Measurements from ENCODE around the gene AOPEP.

AOPEP gene

GRCh38 chr9:95118596-95118995, 392.1 kb downstream of the AOPEP start:
- no peaks in the 10 kb centered on the region for H3K27me3 ChIP-seq (ENCODE audit: insufficient read depth, low read length, poor library complexity, severe bottlenecking)
- H3K9ac ChIP-seq (ENCODE audit: low read depth, low read length, poor library complexity, severe bottlenecking): no peak overlapping the region
- H4K20me1 ChIP-seq (ENCODE audit: insufficient read depth, low read length, poor library complexity, severe bottlenecking): no peaks in the 10 kb centered on the region
- H3F3A ChIP-seq (ENCODE audit: low read depth): no peaks in the 10 kb centered on the region
- H3K4me1 ChIP-seq (ENCODE audit: insufficient read depth, low read length, poor library complexity, severe bottlenecking): no peaks in the 10 kb centered on the region
- H3K36me3 ChIP-seq (ENCODE audit: insufficient read depth, low read length): no peaks in the 10 kb centered on the region
- H3K79me2 ChIP-seq (ENCODE audit: insufficient read depth, low read length): no peaks in the 10 kb centered on the region
- no peak overlapping the region for H2AFZ ChIP-seq (ENCODE audit: low read length)
- TF ChIP-seq EZH2phosphoT487 (IDR thresholded peaks at IDR 0.05; ENCODE audit: borderline replicate concordance) (no peak), CTCF (conservative IDR thresholded peaks at IDR 0.05; ENCODE audit: low read length) (no peak)
- H3K9me2 ChIP-seq (replicated peaks; ENCODE audit: low read depth, low read length): no peaks in the 10 kb centered on the region
- H3K9me3 ChIP-seq (ENCODE audit: insufficient read depth, low read depth, low read length): no peaks in the 10 kb centered on the region
- H3K4me3 ChIP-seq (ENCODE audit: low read length, poor library complexity, severe bottlenecking): no peak overlapping the region
- no peak overlapping the region for H3K4me2 ChIP-seq (ENCODE audit: low read depth, low read length, poor library complexity, severe bottlenecking)

GRCh38 chr9:95120781-95121370, 394.4 kb downstream of the AOPEP start:
- H4K20me1 ChIP-seq (ENCODE audit: insufficient read depth, low read length, poor library complexity, severe bottlenecking): no peaks in the 10 kb centered on the region
- no peak overlapping the region for H3K9ac ChIP-seq (ENCODE audit: low read depth, low read length, poor library complexity, severe bottlenecking)
- no peak overlapping the region for H3K4me3 ChIP-seq (ENCODE audit: low read length, poor library complexity, severe bottlenecking)
- no peaks in the 10 kb centered on the region for H3K36me3 ChIP-seq (ENCODE audit: insufficient read depth, low read length)
- H2AFZ ChIP-seq (ENCODE audit: low read length): no peak overlapping the region
- H3K4me2 ChIP-seq (ENCODE audit: low read depth, low read length, poor library complexity, severe bottlenecking): no peak overlapping the region
- H3K79me2 ChIP-seq (ENCODE audit: insufficient read depth, low read length): no peaks in the 10 kb centered on the region
- no peaks in the 10 kb centered on the region for H3K4me1 ChIP-seq (ENCODE audit: insufficient read depth, low read length, poor library complexity, severe bottlenecking)
- no peaks in the 10 kb centered on the region for H3F3A ChIP-seq (ENCODE audit: low read depth)
- no peaks in the 10 kb centered on the region for H3K9me2 ChIP-seq (replicated peaks; ENCODE audit: low read depth, low read length)
- no peaks in the 10 kb centered on the region for H3K27me3 ChIP-seq (ENCODE audit: insufficient read depth, low read length, poor library complexity, severe bottlenecking)
- TF ChIP-seq CTCF (conservative IDR thresholded peaks at IDR 0.05; ENCODE audit: low read length): no peak
- no peak for TF ChIP-seq EZH2phosphoT487 (IDR thresholded peaks at IDR 0.05; ENCODE audit: borderline replicate concordance)
- H3K9me3 ChIP-seq (ENCODE audit: insufficient read depth, low read depth, low read length): no peaks in the 10 kb centered on the region

- Histone ChIP-seq H3K9ac (ENCODE audit: low read depth, low read length, poor library complexity, severe bottlenecking) (no peak overlapping the region), H3K4me3 (ENCODE audit: low read length, poor library complexity, severe bottlenecking) (no peak overlapping the region), H3K9me3 (ENCODE audit: insufficient read depth, low read depth, low read length) (no peaks in the 10 kb centered on the region), H3K79me2 (ENCODE audit: insufficient read depth, low read length) (no peaks in the 10 kb centered on the region), H3K4me2 (ENCODE audit: low read depth, low read length, poor library complexity, severe bottlenecking) (no peak overlapping the region), H4K20me1 (ENCODE audit: insufficient read depth, low read length, poor library complexity, severe bottlenecking) (no peaks in the 10 kb centered on the region), H2AFZ (ENCODE audit: low read length) (no peak overlapping the region), H3K27me3 (ENCODE audit: insufficient read depth, low read length, poor library complexity, severe bottlenecking) (no peaks in the 10 kb centered on the region), H3F3A (ENCODE audit: low read depth) (no peaks in the 10 kb centered on the region), H3K9me2 (replicated peaks; ENCODE audit: low read depth, low read length) (no peaks in the 10 kb centered on the region), H3K4me1 (ENCODE audit: insufficient read depth, low read length, poor library complexity, severe bottlenecking) (no peaks in the 10 kb centered on the region), H3K36me3 (ENCODE audit: insufficient read depth, low read length) (no peaks in the 10 kb centered on the region)
- peak; percentile 56 for TF ChIP-seq CTCF (conservative IDR thresholded peaks at IDR 0.05; ENCODE audit: low read length)
- TF ChIP-seq EZH2phosphoT487 (IDR thresholded peaks at IDR 0.05; ENCODE audit: borderline replicate concordance): no peak
These were observed 398.3 kb downstream of the AOPEP start for GRCh38 chr9:95124582-95125367.
